Activated CD4-positive, CD25-positive, alpha-beta regulatory T cell treated with anti-CD3 and anti-CD28 coated beads, Interleukin-2, amount 50 U/mL, for 16 hours (primary cell): ENCODE results near the gene SHROOM3.
"Not testable (repeated sequence)": the region's sequence is repeated elsewhere in the genome, so short reads cannot be mapped to it uniquely, and the experiment has no call there.

ENCODE experiments used
- DNase-seq: peaks from one replicate; pipeline ENCODE4 v3.0.0-alpha.2; 2020; ENCODE audit warnings: low read depth, low spot score

SHROOM3 gene

DNA sequence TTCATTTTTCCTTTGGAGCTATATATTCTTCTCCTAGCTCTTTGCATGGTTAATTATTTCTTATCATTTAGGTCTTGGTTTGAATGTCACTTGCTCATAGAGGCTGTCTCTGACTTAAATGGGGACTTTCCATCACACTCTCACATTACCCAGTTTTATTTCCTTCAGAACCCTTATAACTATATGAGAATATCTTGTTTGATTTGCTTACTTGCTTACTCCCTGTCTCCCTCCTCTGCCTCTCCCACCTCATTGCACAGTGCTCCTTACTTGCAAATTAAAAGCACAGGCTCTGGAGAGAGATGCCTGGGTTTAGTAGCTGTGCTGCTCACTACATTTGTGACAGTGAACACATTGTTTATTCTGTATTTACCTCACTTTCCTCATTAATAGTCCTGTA is 288.3 kb downstream of the SHROOM3 start:
- no peak for DNase-seq

- no peak for DNase-seq
Measured at GRCh38 chr4:76723924-76724323, 288.9 kb downstream of the SHROOM3 start.

DNA sequence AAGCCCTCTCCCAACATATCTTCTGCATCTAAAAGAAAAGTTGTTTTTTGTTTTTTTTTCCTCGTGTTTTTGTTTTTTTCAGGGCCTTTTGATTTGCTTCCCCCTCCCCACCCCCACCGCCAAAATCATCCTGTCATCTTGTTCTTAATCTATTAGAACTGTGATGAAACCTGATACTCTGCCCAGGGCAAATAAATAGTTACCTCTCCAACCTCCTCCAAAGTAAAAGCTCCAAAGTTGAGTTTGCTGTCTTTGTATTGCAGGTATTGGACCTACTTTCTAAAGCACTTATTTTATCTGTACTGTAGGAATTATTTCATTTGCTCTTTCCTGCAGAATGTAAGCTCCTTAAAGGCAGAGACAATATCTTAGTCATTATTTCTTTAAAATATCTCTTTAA is 290.0 kb downstream of the SHROOM3 start:
- DNase-seq = no peak

GRCh38 chr4:76726176-76726575 is 291.1 kb downstream of the SHROOM3 start:
- no peak for DNase-seq

DNA sequence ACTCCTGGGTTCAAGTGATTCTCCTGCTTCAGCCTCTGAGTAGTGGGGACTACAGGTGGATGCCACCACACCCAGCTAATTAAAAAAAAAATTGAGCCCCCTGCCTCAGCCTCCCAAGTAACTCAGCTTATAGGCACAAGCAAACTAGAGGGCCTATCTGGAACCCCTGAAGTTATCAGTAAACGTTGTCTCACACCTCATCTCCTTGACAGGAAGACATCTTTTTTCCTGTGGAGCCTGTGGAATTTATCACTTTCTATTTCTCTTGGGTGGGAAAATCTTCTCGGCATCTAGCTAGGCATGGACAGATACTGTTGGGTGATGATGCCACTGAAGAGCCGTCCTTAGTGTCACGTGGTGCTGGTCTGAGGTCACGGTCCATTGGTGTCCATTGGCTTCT is 291.6 kb downstream of the SHROOM3 start:
- no peak for DNase-seq

- not testable (repeated sequence) for DNase-seq
Measured at GRCh38 chr4:76727934-76728333, 292.9 kb downstream of the SHROOM3 start.

GRCh38 chr4:76729460-76729859 is 294.4 kb downstream of the SHROOM3 start:
- no peak for DNase-seq

DNA sequence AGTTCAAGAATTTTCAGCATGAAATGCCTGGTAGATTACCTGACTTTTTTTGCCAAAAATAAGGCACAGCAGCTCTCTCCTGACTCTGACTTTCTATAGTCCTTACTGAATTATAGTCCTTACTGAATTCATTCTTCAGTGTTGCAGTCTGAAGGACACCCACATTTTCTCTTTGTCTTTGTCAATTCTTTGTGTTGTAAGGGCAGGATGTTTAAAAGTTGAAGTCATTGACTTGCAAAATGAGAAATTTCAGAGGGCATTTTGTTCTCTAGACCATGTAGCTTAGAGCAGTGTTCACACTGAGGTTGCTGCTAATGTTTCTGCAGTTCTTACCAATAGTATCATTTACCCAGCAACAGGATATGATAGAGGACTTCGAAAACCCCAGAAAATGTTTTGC is 295.0 kb downstream of the SHROOM3 start:
- no peak for DNase-seq

- no peak for DNase-seq
Measured at GRCh38 chr4:76732246-76732645, 297.2 kb downstream of the SHROOM3 start.

DNA sequence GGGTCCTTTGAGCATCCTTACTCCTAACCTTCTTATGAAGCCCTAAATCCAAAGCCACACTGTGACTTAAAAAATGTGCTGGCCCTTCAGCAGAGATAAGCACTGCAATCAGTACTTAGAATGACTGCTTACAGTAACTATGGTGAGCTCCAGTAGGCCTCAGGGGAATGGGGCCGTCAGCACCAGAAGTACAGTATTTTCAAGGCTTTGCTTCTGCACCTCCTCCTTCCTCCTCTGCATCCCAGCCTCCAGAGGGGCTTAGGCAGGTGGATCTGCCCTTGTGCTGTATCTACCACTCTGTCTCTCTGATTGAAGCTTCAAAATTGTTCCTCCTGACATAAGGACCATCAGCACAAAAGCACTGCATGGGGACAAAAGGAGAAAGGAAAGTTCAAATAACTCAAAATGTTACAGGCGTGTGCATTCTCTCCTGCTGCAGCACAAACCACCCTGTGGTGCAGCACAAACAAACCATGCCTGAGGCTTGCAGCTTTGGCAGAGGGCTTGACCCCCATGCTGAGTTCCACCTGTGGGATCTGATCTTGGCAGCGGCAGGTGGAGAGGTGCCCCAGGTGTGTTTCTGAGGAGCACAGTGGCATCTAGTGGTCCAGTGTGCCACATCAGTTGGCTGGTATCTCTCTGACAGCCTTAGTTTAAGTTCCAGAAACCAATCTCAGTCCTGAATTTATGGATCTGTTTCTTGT is 298.2 kb downstream of the SHROOM3 start:
- no peak for DNase-seq

DNA sequence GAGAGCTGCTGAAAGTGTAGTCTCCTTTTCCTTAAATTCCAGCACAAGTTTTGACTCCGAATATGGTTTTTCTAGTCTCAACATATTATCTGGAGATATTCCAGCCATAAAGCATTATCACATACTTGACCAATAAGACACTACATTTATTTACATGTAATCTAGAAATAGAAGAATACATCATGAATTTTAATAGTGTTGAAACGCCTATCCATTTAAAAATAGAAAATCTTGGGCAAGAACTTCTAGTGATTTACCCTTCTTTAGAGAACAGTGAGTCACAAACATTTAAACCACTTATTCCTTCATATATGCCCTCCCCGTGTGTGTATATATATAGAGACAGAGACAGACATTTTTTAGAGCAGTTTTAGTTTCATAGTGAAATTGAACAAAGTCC is 301.4 kb downstream of the SHROOM3 start:
- no peak for DNase-seq

DNA sequence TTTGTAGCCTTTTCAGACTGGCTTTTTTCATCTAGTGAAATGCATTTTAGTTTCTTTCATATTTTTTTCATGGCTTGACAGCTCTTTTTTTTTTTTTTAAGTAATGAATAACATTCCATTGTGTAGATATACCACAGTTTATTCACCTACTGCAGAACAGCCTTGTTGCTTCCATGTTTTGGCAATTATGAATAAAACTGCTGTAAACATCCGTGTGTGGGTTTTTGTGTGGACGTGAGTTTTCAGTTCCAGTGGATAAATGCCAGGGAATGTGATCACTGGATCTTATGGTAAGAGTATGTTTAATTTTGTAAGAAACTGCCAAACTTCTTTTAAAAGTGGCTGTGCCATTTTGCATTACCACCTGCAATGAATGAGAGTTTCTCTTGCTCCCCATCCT is 302.2 kb downstream of the SHROOM3 start:
- no peak for DNase-seq

GRCh38 chr4:76737771-76738085 is 302.7 kb downstream of the SHROOM3 start:
- no peak for DNase-seq

DNA sequence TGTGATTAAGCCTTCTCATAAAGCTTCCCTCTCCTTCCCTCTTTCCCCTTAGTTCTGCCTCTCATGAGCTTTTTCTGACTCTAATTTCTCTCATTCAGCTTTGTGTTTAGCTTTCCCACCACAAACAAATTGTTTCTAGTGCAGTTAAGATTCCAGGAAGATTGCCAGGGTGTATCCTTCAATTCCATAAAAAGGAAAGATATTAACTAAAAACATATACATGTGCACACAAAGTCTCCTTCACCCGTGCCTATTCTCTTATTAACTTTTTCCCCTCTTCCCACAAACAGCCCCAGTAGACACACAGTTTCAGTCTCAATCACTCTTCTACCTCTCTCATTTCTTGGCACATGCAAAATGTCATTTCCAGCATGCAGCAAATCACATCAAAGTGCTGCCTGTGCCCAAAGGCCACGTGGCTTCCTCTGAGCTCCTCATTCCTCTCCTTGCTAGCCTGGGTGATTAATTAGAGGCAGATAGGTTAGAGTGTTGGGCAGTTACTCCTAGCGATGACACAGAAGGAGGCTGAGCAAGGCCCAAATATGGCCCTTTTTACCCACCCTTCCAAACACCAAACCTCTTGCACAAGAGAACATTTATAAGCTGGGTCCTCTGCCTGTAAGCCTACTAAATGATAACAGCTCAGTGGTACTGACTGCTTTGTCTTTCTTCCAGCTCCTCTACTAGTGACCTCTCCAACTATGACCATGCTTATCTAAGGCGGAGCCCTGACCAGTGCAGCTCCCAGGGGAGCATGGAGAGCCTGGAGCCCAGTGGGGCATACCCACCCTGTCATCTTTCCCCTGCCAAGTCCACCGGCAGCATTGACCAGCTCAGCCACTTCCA is 303.3 kb downstream of the SHROOM3 start:
- no peak for DNase-seq

- DNase-seq = no peak
Measured at GRCh38 chr4:76740192-76740591, 305.2 kb downstream of the SHROOM3 start.

DNA sequence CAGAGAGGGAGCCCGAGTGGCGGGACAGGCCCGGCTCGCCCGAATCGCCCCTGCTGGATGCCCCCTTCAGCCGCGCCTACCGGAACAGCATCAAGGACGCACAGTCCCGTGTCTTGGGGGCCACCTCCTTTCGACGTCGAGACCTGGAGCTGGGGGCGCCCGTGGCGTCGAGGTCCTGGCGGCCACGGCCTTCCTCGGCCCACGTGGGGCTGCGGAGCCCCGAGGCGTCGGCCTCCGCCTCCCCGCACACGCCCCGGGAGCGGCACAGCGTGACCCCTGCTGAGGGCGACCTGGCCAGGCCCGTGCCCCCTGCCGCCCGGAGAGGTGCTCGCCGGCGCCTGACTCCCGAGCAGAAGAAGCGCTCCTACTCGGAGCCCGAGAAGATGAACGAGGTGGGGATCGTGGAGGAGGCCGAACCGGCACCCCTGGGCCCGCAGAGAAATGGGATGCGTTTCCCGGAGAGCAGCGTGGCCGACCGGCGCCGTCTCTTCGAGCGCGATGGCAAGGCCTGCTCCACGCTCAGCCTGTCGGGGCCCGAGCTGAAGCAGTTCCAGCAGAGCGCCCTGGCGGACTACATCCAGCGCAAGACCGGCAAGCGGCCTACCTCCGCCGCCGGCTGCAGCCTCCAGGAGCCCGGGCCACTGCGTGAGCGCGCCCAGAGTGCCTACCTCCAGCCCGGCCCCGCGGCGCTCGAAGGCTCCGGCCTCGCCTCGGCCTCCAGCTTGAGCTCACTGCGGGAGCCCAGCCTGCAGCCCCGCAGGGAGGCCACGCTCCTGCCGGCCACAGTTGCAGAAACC is 306.0 kb downstream of the SHROOM3 start:
- no peak for DNase-seq

GRCh38 chr4:76741663-76742020 is 306.6 kb downstream of the SHROOM3 start:
- no peak for DNase-seq

DNA sequence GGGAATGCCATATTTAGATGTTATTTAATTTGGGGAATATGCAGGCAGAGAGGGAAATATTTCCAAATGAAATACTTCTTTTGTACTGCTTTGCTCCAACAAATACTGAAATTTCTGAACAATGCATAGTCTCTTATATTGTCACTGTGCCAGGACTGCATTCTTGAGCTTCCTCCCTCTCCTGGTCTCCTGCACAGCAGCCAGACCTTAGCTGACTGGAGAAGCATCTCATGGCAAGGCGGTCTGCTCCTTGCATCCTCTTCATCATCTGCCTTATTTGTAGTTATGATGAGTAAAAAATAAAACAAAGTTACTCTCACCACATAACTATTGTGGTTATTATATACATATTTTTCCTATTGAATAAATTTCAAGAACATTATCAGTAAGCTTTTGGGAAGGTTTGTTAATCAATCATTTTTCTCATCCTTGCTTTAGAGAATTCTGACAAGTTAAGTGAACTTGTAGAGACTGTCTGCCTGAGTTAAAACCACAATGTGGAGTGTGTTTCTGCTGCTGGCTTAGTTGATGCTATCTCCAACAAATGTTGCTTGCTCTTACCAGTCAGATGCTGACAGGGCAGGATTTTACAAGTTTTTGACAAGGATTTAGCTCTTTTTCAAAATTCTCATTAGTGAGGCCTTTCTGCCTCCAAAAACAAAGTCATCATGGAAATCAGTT is 309.4 kb downstream of the SHROOM3 start:
- no peak for DNase-seq

DNA sequence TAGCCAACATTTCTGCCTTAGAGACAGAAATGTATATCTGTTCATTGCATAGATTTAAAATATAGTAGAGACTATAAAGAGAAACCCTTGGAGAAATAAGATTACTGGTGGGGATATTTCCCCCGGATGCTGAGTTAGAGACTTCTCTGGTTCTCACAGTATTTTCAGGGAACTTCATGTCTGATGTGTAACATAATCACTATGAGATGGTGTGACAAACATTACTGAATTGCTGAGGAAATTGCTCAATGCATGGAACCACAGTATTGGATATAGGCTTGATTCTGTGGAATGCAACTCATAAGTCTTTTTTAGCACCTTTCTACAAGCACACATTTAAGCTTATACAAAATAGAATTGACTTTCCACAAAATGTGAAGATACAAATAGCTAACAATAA is 310.2 kb downstream of the SHROOM3 start:
- DNase-seq = no peak

DNA sequence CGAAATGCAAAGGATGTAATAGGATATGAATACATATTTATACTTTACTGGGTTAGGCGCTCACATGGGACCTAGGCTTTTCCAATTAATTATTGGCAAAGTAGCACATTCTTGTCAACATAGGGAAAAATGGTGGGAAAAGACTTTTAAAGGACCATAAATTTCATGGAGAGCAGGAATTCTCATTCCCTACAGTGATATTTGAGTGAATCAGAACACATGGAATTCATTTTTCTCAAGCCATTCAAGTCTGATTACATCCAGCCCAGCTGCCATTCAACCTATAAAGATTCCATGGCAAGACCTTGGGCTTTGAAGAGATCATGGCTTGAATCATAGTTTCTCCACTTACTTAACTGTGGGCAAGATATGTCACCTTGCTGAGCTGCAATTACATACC is 312.5 kb downstream of the SHROOM3 start:
- DNase-seq = no peak

DNA sequence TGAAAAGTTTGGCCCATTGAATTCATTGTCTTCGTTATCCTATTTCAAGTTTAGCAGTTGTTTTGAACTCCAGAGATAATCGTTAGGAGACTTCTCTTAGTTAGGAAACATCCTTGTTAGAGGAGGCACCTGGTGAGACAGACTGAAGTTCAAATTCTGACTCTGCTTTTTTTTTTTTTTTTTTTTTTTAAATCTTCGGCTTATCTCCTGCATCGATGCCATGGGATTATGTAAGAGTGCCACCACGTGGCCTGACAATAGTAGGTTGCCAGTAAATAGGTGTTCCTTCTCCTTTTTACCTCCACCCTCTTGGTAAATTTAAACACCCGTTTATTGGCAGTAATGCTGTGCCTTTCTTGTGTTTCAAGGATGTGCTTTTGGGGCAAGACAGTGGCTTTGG is 313.6 kb downstream of the SHROOM3 start:
- no peak for DNase-seq

DNA sequence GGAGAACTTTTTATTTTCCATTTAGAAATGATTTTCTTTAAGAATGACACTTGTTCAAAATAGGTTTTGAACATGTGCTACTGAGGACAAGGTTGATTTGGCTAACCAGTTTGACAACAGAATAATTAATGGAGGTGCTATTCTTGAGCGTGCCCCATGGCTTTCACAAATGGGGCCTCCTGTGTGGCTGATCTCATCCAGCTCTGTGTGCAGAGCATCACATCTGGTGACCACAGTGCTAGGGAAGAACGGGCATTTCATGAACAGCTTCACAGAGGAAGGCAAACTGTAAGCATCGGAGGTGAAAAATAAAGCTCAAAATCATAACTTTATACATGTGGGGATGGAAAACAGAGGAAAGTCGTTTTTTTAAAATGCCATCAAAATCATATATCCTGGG is 314.3 kb downstream of the SHROOM3 start:
- no peak for DNase-seq
